Memory B cell (primary cell): ENCODE measurements around the gene MAST2.
"Not testable (repeated sequence)": the region's sequence is repeated elsewhere in the genome, so short reads cannot be mapped to it uniquely, and the experiment has no call there.

ENCODE experiments used
- ATAC-seq: fragments of 150-1000 bp; cut with Tn5 transposase; 2 replicates; pipeline ENCODE4 v1.10.0; 2021; ENCODE audit warnings: low read depth, mild to moderate bottlenecking, moderate library complexity
- DNase-seq, 2 donors: peaks; one replicate each; pipeline ENCODE4 v3.0.0; 2022; ENCODE audit warnings: low spot score in 2 of 2
- H3K27ac Mint-ChIP-seq: one replicate; pipeline ENCODE4 v1.8.0; 2022; ENCODE audit warnings: mild to moderate bottlenecking, moderate library complexity, mixed read lengths
- H3K27me3 Mint-ChIP-seq: one replicate; pipeline ENCODE4 v1.8.0; 2022; ENCODE audit warnings: mixed read lengths
- H3K36me3 Mint-ChIP-seq: one replicate; pipeline ENCODE4 v1.8.0; 2022; ENCODE audit warnings: mild to moderate bottlenecking, mixed read lengths
- H3K4me1 Mint-ChIP-seq: one replicate; pipeline ENCODE4 v1.8.0; 2022; ENCODE audit warnings: mixed read lengths
- H3K4me3 Mint-ChIP-seq: one replicate; pipeline ENCODE4 v1.8.0; 2022; ENCODE audit warnings: mild to moderate bottlenecking, moderate library complexity, mixed read lengths
- H3K9me3 Mint-ChIP-seq: one replicate; pipeline ENCODE4 v1.8.0; 2022; ENCODE audit warnings: mixed read lengths

The MAST2 gene

GRCh38 chr1:45854724-45855123, 51.3 kb downstream of the MAST2 start:
- Mint-ChIP-seq H3K36me3 (peaks cover 15% of the 10 kb centered on the region), H3K9me3 (peaks cover 6% of the 10 kb centered on the region), H3K4me3 (no peak overlapping the region), H3K4me1 (no peaks in the 10 kb centered on the region), H3K27ac (no peak overlapping the region), H3K27me3 (no peaks in the 10 kb centered on the region)
- ATAC-seq (no peak), DNase-seq (no peak)

GRCh38 chr1:45857101-45857700, 53.8 kb downstream of the MAST2 start:
- Mint-ChIP-seq H3K4me1 (peaks cover 3% of the 10 kb centered on the region), H3K27me3 (no peaks in the 10 kb centered on the region), H3K36me3 (peaks cover 7% of the 10 kb centered on the region), H3K9me3 (no peaks in the 10 kb centered on the region), H3K4me3 (no peak overlapping the region), H3K27ac (no peak overlapping the region)
- ATAC-seq (no peak), DNase-seq (no peak)

GRCh38 chr1:45857755-45858492, 54.5 kb downstream of the MAST2 start:
- H3K4me1 Mint-ChIP-seq, H3K4me3 Mint-ChIP-seq, H3K9me3 Mint-ChIP-seq, H3K27me3 Mint-ChIP-seq, H3K36me3 Mint-ChIP-seq, H3K27ac Mint-ChIP-seq, DNase-seq, ATAC-seq: not testable (repeated sequence)

GRCh38 chr1:45859221-45859620, 55.8 kb downstream of the MAST2 start:
- ATAC-seq (no peak), DNase-seq (no peak)
- Mint-ChIP-seq H3K4me3 (no peak overlapping the region), H3K27ac (no peak overlapping the region), H3K27me3 (no peaks in the 10 kb centered on the region), H3K9me3 (no peaks in the 10 kb centered on the region), H3K36me3 (peaks cover 7% of the 10 kb centered on the region), H3K4me1 (peaks cover 3% of the 10 kb centered on the region)

GRCh38 chr1:45862008-45862407, 58.6 kb downstream of the MAST2 start:
- no peak for DNase-seq
- H3K27me3 Mint-ChIP-seq = no peaks in the 10 kb centered on the region
- no peaks in the 10 kb centered on the region for H3K9me3 Mint-ChIP-seq
- peaks cover 7% of the 10 kb centered on the region for H3K36me3 Mint-ChIP-seq
- H3K4me1 Mint-ChIP-seq = peaks cover 3% of the 10 kb centered on the region
- ATAC-seq = no peak
- H3K27ac Mint-ChIP-seq = no peak overlapping the region
- H3K4me3 Mint-ChIP-seq = no peak overlapping the region

GRCh38 chr1:45863218-45863617, 59.8 kb downstream of the MAST2 start:
- Mint-ChIP-seq H3K27ac (no peak overlapping the region), H3K27me3 (no peaks in the 10 kb centered on the region), H3K4me3 (no peak overlapping the region), H3K9me3 (no peaks in the 10 kb centered on the region), H3K4me1 (peaks cover 3% of the 10 kb centered on the region), H3K36me3 (peaks cover 4% of the 10 kb centered on the region)
- DNase-seq = no peak
- ATAC-seq = no peak

- H3K4me3 Mint-ChIP-seq = no peak overlapping the region
- no peaks in the 10 kb centered on the region for H3K9me3 Mint-ChIP-seq
- ATAC-seq = no peak
- H3K27me3 Mint-ChIP-seq = no peaks in the 10 kb centered on the region
- no peak for DNase-seq
- peaks cover 4% of the 10 kb centered on the region for H3K36me3 Mint-ChIP-seq
- no peak overlapping the region for H3K27ac Mint-ChIP-seq
- H3K4me1 Mint-ChIP-seq = peaks cover 6% of the 10 kb centered on the region
Observed at GRCh38 chr1:45864167-45865106, 61.0 kb downstream of the MAST2 start.

GRCh38 chr1:45867697-45868348, 64.4 kb downstream of the MAST2 start:
- H3K9me3 Mint-ChIP-seq = no peaks in the 10 kb centered on the region

GRCh38 chr1:45868861-45869260, 65.4 kb downstream of the MAST2 start:
- Mint-ChIP-seq H3K4me3 (no peak overlapping the region), H3K36me3 (peaks cover 2% of the 10 kb centered on the region), H3K9me3 (no peaks in the 10 kb centered on the region), H3K4me1 (peaks cover 2% of the 10 kb centered on the region), H3K27ac (no peak overlapping the region), H3K27me3 (peaks cover 2% of the 10 kb centered on the region)
- DNase-seq (no peak), ATAC-seq (no peak)

More at GRCh38 chr1:45867697-45868348, 64.4 kb downstream of the MAST2 start:
- H3K4me1 Mint-ChIP-seq = peaks cover 2% of the 10 kb centered on the region
- peaks cover 2% of the 10 kb centered on the region for H3K27me3 Mint-ChIP-seq
- H3K36me3 Mint-ChIP-seq = peaks cover 2% of the 10 kb centered on the region
- H3K4me3 Mint-ChIP-seq = no peak overlapping the region
- DNase-seq (no peak), ATAC-seq (no peak)
- H3K27ac Mint-ChIP-seq = no peak overlapping the region

- Mint-ChIP-seq H3K4me3 (no peak overlapping the region), H3K36me3 (peaks cover 2% of the 10 kb centered on the region), H3K27me3 (peaks cover 2% of the 10 kb centered on the region), H3K27ac (no peak overlapping the region), H3K9me3 (no peaks in the 10 kb centered on the region), H3K4me1 (peaks cover 2% of the 10 kb centered on the region)
- no peak for ATAC-seq
- DNase-seq = no peak
Observed at GRCh38 chr1:45870500-45870899, 67.1 kb downstream of the MAST2 start.

- not testable (repeated sequence) for H3K4me3 Mint-ChIP-seq, H3K27ac Mint-ChIP-seq, H3K27me3 Mint-ChIP-seq, H3K36me3 Mint-ChIP-seq, DNase-seq, H3K4me1 Mint-ChIP-seq, H3K9me3 Mint-ChIP-seq, ATAC-seq
Observed at GRCh38 chr1:45872173-45872801, 68.9 kb downstream of the MAST2 start.

- Mint-ChIP-seq H3K4me3 (no peak overlapping the region), H3K27me3 (peaks cover 6% of the 10 kb centered on the region), H3K36me3 (peaks cover 2% of the 10 kb centered on the region), H3K9me3 (no peaks in the 10 kb centered on the region), H3K4me1 (peaks cover 4% of the 10 kb centered on the region), H3K27ac (no peak overlapping the region)
- ATAC-seq (no peak), DNase-seq (no peak)
Observed at GRCh38 chr1:45876000-45876617, 72.7 kb downstream of the MAST2 start.

GRCh38 chr1:45877264-45877663, 73.9 kb downstream of the MAST2 start:
- no peaks in the 10 kb centered on the region for H3K36me3 Mint-ChIP-seq
- H3K4me3 Mint-ChIP-seq = no peak overlapping the region
- peaks cover 4% of the 10 kb centered on the region for H3K27me3 Mint-ChIP-seq
- no peak for DNase-seq
- ATAC-seq = no peak
- H3K9me3 Mint-ChIP-seq = no peaks in the 10 kb centered on the region
- H3K27ac Mint-ChIP-seq = no peak overlapping the region
- peaks cover 4% of the 10 kb centered on the region for H3K4me1 Mint-ChIP-seq
